Stimulated activated CD4-positive, alpha-beta T cell treated with anti-CD3 and anti-CD28 coated beads, Interleukin-1b, Interleukin-23, amount 100 ng/mL, for 24 hours (primary cell): ENCODE data around the gene DGKI.

ENCODE experiments used
- DNase-seq, 4 experiments: peaks; one replicate each; pipeline ENCODE4 v3.0.0-alpha.2; 2020; ENCODE audit warnings: low read depth in 4 of 4, low spot score in 1 of 4

The DGKI gene

GRCh38 chr7:137873524-137873923, 26.8 kb upstream of the DGKI start:
- DNase-seq: no peak

GRCh38 chr7:137871170-137871915, 24.6 kb upstream of the DGKI start:
- no peak for DNase-seq

GRCh38 chr7:137870684-137871083, 23.9 kb upstream of the DGKI start:
- DNase-seq: no peak

GRCh38 chr7:137870078-137870477, 23.3 kb upstream of the DGKI start:
- DNase-seq: no peak

GRCh38 chr7:137869260-137869659, 22.5 kb upstream of the DGKI start:
- DNase-seq: no peak

GRCh38 chr7:137867289-137867688, 20.5 kb upstream of the DGKI start:
- DNase-seq: no peak

GRCh38 chr7:137865764-137866163, 19.0 kb upstream of the DGKI start:
- DNase-seq: no peak

- no peak for DNase-seq
Measured at GRCh38 chr7:137862964-137863363, 16.2 kb upstream of the DGKI start.

- no peak for DNase-seq
Measured at GRCh38 chr7:137862358-137862757, 15.6 kb upstream of the DGKI start.

GRCh38 chr7:137860542-137860941, 13.8 kb upstream of the DGKI start:
- no peak for DNase-seq

- no peak for DNase-seq
Measured at GRCh38 chr7:137853053-137853452, 6.3 kb upstream of the DGKI start.

GRCh38 chr7:137852108-137852507, 5.3 kb upstream of the DGKI start:
- DNase-seq: no peak

GRCh38 chr7:137850972-137851945, 4.5 kb upstream of the DGKI start:
- DNase-seq: no peak

- DNase-seq: no peak
Measured at GRCh38 chr7:137850571-137850970, 3.8 kb upstream of the DGKI start.

- no peak for DNase-seq
Measured at GRCh38 chr7:137848095-137848494, 1.3 kb upstream of the DGKI start.

GRCh38 chr7:137847568-137848050, 835 bp upstream of the DGKI start:
- DNase-seq: no peak

- DNase-seq: no peak
Measured at GRCh38 chr7:137846549-137846826, 286 bp downstream of the DGKI start.

- DNase-seq: no peak
Measured at GRCh38 chr7:137844677-137845425, 1.9 kb downstream of the DGKI start.

- DNase-seq: no peak
Measured at GRCh38 chr7:137839903-137840779, 6.6 kb downstream of the DGKI start.

GRCh38 chr7:137838706-137839315, 8.0 kb downstream of the DGKI start:
- no peak for DNase-seq
